GM18508 (cell line): ENCODE results near the gene GNAS-AS1.
"Not testable (repeated sequence)": the region's sequence is repeated elsewhere in the genome, so short reads cannot be mapped to it uniquely, and the experiment has no call there.

Experiments used
- ATAC-seq: cut with Tn5 transposase; IDR thresholded peaks from one replicate; pipeline ENCODE4 v1.9.1; 2021; ENCODE audit warnings: moderate number of reproducible peaks; ENCODE audit not compliant: insufficient read depth, unreplicated experiment

GNAS-AS1 gene

DNA sequence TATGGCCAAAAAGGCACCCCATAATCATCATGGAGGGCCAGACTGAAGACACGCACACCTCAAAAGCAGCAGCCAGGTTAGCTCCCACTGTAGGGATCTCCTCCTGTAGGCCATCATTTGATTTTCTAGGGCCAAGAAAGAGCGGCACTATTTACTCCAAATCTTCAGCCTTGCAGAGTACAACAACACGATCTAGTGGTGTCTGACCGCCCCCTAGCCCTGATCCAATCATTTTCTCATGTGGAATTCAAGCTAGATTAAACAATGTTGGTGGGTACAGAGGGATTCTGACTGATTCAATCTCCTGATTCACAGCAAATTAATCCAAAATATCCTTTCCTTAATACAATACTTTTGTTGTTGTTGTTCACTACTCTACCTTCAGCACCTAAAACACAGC, 12.5 kb downstream of the GNAS-AS1 start:
- no peak for ATAC-seq

DNA sequence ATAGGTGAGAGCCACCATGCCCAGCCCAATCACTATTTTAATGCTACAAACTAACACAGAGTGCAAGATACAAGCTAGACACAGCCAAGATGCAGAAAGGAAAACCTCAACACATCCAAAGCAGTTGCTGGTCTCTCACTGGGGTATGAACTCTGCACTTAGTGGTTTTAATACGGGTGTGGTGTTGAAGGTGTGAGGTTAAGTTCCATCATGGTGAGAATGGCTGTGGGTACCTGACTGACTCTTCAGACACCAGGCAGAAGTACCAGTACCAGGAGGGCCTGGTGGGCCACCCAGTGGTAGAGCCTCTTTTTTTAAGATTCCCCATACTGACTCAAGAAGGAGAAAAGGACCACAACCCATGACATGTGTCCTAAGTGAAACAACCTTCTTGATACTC, 13.0 kb downstream of the GNAS-AS1 start:
- no peak for ATAC-seq

DNA sequence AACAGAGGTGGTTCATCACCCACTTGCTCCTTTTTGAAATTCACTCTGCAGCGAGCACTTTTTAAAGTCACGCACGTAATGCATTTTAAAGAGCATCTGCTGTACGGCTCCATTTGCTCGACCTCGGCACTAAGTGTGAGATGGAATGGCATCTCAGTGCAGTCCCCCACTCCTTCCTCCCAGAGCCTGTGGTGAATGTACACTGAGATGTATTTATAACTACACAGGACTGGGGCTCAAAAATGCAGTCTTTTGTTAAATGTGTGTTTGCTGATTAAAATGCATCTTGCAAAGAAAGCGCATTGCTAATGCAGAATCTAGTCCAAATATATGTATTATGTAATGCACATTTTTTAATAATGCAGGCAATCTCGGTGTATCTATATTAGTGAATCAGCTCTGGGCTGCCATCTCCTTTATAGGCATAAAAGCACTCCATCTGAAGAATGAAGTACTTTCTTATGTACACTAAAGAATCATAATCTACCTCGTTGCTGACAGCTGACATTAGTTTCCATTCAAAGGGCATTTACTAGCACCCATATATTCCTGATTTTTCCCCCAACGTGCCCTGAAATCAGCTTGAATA, 14.0 kb downstream of the GNAS-AS1 start:
- ATAC-seq: no peak

DNA sequence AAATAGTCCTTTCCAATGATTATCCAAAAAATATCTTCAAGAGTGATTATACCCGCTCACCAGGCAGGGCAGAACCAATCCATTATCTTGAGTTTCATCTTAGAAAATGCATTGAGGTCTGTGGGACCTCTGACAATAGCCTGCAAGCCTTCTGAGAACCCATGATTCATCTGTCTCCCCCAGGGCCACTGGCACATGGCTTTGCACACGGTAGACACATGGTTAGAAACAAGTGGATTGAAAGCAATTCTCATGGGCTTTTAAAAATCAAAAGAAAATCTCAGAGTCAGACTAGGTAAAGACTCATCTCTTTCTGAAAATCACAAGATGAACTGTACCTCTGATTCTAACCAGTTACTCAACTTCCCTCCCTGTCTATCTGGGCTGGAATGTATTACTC, 15.5 kb downstream of the GNAS-AS1 start:
- no peak for ATAC-seq

- ATAC-seq: no peak
These were observed 16.8 kb downstream of the GNAS-AS1 start for GRCh38 chr20:58833921-58834320.

DNA sequence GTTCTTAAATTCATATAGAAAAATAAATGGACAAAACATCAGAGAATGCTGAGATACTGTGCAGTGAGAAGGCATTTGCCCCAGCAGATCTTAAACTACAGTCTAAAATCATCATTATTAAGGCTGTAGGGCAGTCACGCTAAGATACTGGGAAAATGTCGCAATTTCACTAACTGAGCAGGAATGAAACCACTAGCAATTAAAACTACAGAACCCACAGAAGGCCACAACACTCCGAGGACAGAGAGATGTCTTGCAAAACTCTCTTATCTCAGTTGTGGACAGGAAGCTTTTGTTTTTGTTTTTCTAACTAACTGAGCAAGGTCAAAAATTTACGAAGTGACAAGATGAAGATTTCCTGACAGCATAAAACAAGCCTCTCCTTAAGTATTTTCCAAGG, 18.2 kb downstream of the GNAS-AS1 start:
- no peak for ATAC-seq

GRCh38 chr20:58829531-58829941, 21.2 kb downstream of the GNAS-AS1 start:
- ATAC-seq: no peak

DNA sequence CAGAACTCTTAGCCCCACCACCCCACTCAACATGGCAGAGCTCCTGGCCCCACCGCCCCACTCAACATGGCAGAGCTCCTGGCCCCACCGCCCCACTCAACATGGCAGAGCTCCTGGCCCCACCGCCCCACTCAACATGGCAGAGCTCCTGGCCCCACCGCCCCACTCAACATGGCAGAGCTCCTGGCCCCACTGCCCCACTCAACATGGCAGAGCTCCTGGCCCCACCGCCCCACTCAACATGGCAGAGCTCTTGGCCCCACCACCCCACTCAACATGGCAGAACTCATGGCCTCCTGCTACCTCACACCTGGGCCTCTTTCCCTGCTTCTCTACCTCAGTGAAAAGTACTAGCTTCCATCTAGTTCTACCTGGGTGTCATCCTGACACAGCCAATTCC, 21.9 kb downstream of the GNAS-AS1 start:
- not testable (repeated sequence) for ATAC-seq

GRCh38 chr20:58828136-58828535, 22.6 kb downstream of the GNAS-AS1 start:
- ATAC-seq: no peak

- ATAC-seq: no peak
These were observed 24.4 kb downstream of the GNAS-AS1 start for GRCh38 chr20:58826271-58826670.

DNA sequence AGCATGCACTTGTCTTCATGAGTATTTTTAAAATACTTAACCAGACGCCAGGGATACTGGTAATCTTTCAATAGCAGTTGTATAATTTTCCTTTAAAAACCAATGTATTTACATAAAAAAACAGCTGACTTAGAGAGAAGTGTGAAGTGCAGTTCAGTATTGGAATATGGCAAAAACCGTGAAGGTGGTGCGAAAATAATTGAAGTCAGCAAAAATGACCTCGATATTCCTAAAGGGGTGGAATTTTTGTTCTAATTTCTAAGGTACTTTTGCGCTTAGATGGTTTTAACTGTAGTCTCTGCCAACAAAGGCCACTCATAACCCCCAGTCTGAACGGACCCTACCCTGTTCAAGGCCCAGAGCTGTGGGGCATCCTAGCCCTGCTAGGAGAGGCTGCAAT, 25.3 kb downstream of the GNAS-AS1 start:
- ATAC-seq: no peak

DNA sequence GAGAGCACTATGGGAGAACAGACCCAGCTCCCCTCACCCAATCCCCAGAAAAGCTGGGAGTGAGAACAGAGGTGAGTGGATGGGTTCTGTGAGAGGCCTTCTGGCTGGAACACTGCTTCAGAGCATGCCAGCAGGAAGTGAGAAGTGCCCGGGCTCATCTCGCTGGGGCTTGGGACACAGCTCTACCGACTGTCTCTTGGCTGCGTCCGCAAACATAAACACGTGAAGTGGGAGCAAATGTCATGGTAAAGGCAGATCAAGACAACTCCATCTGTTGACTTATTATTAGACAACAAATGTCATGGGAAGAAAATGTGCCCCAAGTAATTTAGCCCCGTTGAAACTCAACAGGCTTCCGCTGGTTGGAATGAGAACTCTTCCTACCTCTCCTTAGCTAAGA, 25.9 kb downstream of the GNAS-AS1 start:
- ATAC-seq: no peak

DNA sequence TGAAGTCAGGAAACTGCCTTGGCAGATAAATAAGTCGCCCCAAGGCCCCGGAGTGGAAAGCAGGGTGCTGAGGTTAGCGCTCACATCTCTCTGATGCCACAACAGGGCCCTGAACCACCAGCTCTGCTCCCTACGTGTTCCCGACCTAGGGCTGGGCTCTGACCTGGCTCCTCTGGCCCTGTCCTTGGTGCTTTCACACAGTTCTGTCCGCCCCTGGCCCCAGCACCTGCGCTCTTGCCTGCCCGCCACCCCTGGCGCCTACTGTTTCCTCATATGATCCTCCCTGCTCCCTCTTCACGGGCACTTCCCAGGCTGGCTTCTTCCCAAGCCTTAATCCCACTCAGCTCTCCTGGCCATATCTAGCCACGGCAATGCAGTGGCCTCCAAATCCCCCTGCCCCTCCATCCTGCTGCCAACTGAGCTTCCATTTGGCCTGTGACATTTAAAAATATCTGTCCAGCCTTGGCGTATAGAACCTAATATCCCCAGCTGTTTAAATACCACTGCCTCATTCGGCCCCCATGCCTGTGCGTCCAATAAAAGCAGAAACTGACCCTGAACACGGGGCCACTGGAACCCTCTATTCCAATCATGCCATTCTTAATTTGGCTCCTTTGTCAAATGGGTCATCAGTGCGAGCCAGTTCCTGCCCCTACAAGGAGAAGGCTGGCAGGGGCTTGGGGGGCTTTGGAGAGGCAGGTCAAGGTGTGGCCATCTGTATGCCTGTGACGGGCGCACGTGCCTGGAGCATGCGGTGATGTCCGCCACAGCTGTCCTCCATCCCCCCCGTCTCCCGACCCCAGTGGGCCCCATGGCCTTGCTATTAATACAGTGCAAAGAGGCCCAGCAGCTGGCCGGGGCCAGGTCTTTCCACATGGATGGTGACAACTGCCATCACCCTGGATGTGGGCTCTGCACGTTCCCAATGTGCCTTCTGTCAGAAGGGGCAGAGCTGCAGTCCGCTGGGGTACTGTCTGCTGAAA, 27.7 kb downstream of the GNAS-AS1 start:
- no peak for ATAC-seq

DNA sequence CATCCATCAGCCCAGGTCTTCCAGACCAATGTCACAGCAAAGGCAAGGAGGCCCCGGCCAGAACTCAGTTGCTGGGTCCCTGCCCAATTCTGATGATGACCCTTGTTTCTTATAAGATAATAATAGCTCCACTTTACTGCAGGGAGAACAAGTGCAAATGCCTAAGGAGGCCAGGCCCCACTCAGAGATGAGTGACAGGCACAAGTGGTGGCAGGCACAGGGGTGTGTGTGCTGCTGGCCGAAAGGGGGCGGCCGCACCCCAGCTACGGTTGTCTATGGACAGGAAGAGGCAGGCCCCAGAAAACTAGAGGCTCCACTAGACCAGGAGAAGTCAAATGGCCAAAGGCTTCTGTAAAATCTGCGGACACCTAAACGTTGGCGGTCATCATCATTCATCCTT, 28.6 kb downstream of the GNAS-AS1 start:
- ATAC-seq: no peak

- not testable (repeated sequence) for ATAC-seq
These were observed 30.2 kb downstream of the GNAS-AS1 start for GRCh38 chr20:58820515-58820914.

- no peak for ATAC-seq
These were observed 30.8 kb downstream of the GNAS-AS1 start for GRCh38 chr20:58819921-58820320.

- ATAC-seq: no peak
These were observed 32.0 kb downstream of the GNAS-AS1 start for GRCh38 chr20:58818586-58819285.

DNA sequence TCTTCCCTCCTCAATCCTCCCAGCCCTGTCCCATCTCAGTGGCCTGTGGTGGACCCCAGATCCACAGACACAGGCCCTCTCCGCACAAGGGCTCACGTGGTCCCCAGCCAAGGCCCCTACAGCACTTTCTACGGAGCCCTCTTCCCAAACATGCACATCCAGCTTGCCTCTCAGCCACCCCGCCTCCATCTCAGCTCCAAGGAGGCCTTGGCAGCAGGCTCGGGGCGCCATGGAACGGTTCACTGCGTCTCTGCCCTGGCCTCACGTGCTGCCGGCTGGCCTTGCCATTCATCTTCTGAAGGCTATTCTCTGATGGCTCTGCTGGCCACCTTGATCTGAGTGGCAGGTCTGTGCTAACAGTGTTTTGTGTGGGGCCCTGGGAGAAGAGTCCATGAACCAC, 33.0 kb downstream of the GNAS-AS1 start:
- no peak for ATAC-seq

DNA sequence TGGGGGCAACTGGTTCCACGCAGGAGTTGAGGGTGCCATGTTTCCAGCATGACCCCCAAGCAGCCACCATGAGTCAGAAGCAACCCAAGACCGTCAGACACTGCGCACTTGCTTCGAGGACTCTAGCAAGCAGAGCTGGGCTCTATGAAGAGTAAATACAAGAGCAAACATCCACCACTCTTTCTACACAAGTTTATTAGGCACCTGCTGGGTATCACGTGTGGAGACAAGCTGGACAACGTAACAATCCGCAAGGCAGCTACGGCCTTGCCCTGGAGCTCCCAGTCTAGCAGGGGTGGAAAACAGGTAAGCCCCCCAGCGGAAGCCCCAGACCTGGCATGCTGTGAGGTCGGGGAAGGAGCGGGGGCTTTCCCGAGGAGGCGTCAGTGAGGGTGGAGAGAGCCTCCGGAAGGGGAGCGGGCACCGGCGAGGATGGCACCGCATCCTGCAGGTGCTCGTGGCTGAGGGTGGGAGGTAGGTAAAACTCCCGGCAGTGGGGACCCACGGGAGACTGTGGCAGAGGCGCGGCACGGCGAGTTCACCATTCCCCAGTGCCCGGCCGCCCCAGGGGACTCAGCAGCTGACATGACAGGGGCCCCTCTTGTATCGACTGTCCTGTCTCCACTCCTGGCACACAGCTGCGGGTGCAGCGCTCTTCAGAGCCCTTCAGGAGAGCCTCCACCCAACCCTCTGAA, 33.6 kb downstream of the GNAS-AS1 start:
- ATAC-seq: no peak

- no peak for ATAC-seq
These were observed 34.7 kb downstream of the GNAS-AS1 start for GRCh38 chr20:58816051-58816450.

DNA sequence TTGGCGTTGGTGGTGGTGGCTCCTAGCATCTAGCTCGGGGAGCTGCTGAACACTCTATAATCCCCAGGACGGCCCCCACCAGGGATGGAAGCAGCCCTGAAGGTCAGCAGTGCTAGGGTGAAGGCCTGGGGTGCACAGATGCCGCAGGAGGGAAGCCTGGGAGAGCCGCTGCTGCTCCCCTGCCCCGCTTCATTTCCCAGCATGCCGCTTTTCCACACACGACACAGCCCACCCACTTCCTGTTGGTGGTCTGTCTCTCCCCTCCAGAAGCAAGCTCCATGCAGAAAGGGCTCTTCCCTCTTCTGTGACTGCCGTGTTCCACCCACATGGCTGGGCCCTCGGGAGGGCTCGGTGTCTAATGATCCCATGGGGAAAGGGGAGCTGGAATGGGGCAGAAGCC, 35.3 kb downstream of the GNAS-AS1 start:
- no peak for ATAC-seq
